SK-N-SH treated with all-trans-retinoic acid at 6 μM for 48 hours (cell line): ENCODE data around the gene FIGNL1.

Experiments used
- BACH2 ChIP-seq: fragments of 250-450 bp; sonication (Bioruptor Pico); IDR thresholded peaks from 2 replicates; pipeline ENCODE4 v1.9.0; 2021; ENCODE audit warnings: mild to moderate bottlenecking, borderline replicate concordance
- CREB5 ChIP-seq: fragments of 250-450 bp; sonication (Bioruptor Pico); IDR thresholded peaks from 2 replicates; pipeline ENCODE4 v1.5.1; 2020; ENCODE audit warnings: low read depth, mild to moderate bottlenecking, moderate library complexity
- CSDC2 ChIP-seq: fragments of 250-450 bp; sonication (Bioruptor Pico); IDR thresholded peaks from 2 replicates; pipeline ENCODE4 v1.5.0; 2020; ENCODE audit warnings: mild to moderate bottlenecking, moderate library complexity
- CSRNP3 ChIP-seq: fragments of 250-450 bp; sonication (Bioruptor Pico); IDR thresholded peaks from 2 replicates; pipeline ENCODE4 v1.5.1; 2021; ENCODE audit warnings: mild to moderate bottlenecking, moderate library complexity
- ESRRG ChIP-seq: fragments of 250-450 bp; sonication (Bioruptor Pico); IDR thresholded peaks from 2 replicates; pipeline ENCODE4 v1.6.1; 2021; ENCODE audit warnings: mild to moderate bottlenecking
- GLIS3 ChIP-seq: fragments of 250-450 bp; sonication (Bioruptor Pico); IDR thresholded peaks from 2 replicates; pipeline ENCODE4 v1.5.0; 2020; ENCODE audit warnings: mild to moderate bottlenecking, moderate library complexity
- PATZ1 ChIP-seq: fragments of 250-450 bp; sonication (Bioruptor Pico); IDR thresholded peaks from 2 replicates; pipeline ENCODE4 v1.8.0; 2020; ENCODE audit warnings: mild to moderate bottlenecking, moderate library complexity, borderline replicate concordance
- RARB ChIP-seq: fragments of 250-450 bp; sonication (Bioruptor Pico); IDR thresholded peaks from 2 replicates; pipeline ENCODE4 v1.8.0; 2021; ENCODE audit warnings: mild to moderate bottlenecking, moderate library complexity
- TCF4 ChIP-seq: fragments of 250-450 bp; sonication (Bioruptor Pico); IDR thresholded peaks from 2 replicates; pipeline ENCODE4 v1.8.0; 2021; ENCODE audit warnings: mild to moderate bottlenecking, moderate library complexity, borderline replicate concordance
- ZFP3 ChIP-seq: fragments of 250-450 bp; sonication (Bioruptor Pico); IDR thresholded peaks from 2 replicates; pipeline ENCODE4 v1.5.0; 2020; ENCODE audit warnings: mild to moderate bottlenecking, moderate library complexity
- ZFP30 ChIP-seq: fragments of 450-650 bp; formaldehyde crosslinking; IDR thresholded peaks from 2 replicates; pipeline ENCODE4 v1.5.0; 2022; ENCODE audit warnings: mild to moderate bottlenecking, moderate library complexity
- ZNF8 ChIP-seq: fragments of 450-650 bp; formaldehyde crosslinking; IDR thresholded peaks from 2 replicates; pipeline ENCODE4 v1.5.0; 2020; ENCODE audit warnings: mild to moderate bottlenecking, moderate library complexity

- TF ChIP-seq ZNF8 (no peak), CSRNP3 (no peak), CSDC2 (CRISPR knock-in tag) (no peak), TCF4 (CRISPR knock-in tag) (peak; percentile 78; the same call in 1 of the 2 replicates), RARB (CRISPR knock-in tag) (no peak), ZFP30 (CRISPR knock-in tag) (no peak), PATZ1 (CRISPR knock-in tag) (no peak), GLIS3 (no peak), BACH2 (no peak), ESRRG (CRISPR knock-in tag) (no peak), CREB5 (no peak), ZFP3 (no peak)
Observed at GRCh38 chr7:50477640-50478039, 27.5 kb upstream of the FIGNL1 start.
